GM18873 (cell line): ENCODE results near the gene STUB1.

Experiments
- ATAC-seq: cut with Tn5 transposase; IDR thresholded peaks from one replicate; pipeline ENCODE4 v1.9.1; 2021; ENCODE audit warnings: mild to moderate bottlenecking, moderate library complexity, moderate number of reproducible peaks; ENCODE audit not compliant: unreplicated experiment, low FRiP score

STUB1 gene

GRCh38 chr16:662597-662996, 17.6 kb upstream of the STUB1 start:
- ATAC-seq: no peak

- no peak for ATAC-seq
Measured at GRCh38 chr16:666572-666971, 13.6 kb upstream of the STUB1 start.

- ATAC-seq: no peak
Measured at GRCh38 chr16:667113-667779, 13.0 kb upstream of the STUB1 start.

- ATAC-seq: no peak
Measured at GRCh38 chr16:667780-668518, 12.3 kb upstream of the STUB1 start, which contains the start of gene RHOT2. Gene RHOT2, plus strand, starts transcription at chr16:668132. Its CDS starts 68 bp downstream, at chr16:668200.

GRCh38 chr16:668519-669171, 11.6 kb upstream of the STUB1 start:
- no peak for ATAC-seq

DNA sequence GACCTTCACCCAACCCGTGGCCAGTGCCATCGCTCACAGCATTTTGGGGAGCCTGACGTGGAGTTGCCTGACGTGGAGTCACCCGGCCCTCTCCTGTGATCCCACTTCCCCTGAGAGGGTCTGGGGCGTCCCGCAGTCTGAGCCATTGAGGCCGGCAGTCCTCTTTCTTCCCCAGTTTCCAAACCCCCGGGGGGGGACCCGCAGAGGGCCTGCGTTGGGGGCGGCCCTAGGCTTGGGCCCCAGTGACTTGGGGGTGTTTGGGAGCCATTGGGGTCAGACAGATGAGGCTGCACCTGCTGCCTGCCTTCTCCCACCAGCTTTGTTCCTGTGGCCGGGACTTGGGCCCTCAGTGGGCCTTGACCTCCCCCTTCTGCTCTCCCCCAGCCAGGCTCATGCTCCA, 10.5 kb upstream of the STUB1 start:
- no peak for ATAC-seq

DNA sequence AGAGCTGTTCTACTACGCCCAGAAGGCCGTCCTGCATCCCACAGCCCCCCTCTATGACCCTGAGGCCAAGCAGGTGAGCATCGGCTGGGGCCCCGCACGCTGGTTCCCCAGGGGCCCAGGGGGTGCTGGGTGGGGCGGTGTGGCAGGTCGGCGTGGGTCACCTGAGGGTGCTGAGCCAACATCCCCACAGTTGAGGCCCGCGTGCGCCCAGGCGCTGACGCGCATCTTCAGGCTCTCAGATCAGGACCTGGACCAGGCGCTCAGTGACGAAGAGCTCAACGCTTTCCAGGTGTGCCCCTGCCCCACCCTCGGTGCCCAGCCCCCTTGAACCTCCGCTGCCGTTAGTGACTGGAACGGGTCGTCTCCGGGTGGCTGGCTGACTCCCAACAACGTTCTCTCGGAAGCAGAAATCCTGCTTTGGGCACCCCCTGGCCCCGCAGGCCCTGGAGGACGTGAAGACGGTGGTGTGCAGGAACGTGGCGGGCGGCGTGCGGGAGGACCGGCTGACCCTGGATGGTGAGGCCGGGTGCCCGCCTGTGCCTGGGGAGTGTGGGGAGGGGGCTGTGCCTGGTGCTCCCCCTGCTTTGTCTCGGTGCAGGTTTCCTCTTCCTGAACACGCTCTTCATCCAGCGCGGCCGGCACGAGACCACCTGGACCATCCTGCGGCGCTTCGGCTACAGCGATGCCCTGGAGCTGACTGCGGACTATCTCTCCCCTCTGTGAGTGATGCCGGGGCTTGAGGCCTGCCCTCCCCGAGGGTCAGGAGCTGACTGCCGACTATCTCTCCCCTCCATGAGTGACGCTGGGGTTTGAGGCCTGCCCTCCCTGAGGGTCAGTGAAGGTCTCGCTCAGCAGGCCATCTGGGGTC, 9.5 kb upstream of the STUB1 start:
- ATAC-seq: no peak

- no peak for ATAC-seq
Measured at GRCh38 chr16:671353-672131, 8.7 kb upstream of the STUB1 start.

GRCh38 chr16:672371-672770, 7.8 kb upstream of the STUB1 start:
- ATAC-seq: no peak

GRCh38 chr16:672851-673250, 7.4 kb upstream of the STUB1 start:
- ATAC-seq: no peak

DNA sequence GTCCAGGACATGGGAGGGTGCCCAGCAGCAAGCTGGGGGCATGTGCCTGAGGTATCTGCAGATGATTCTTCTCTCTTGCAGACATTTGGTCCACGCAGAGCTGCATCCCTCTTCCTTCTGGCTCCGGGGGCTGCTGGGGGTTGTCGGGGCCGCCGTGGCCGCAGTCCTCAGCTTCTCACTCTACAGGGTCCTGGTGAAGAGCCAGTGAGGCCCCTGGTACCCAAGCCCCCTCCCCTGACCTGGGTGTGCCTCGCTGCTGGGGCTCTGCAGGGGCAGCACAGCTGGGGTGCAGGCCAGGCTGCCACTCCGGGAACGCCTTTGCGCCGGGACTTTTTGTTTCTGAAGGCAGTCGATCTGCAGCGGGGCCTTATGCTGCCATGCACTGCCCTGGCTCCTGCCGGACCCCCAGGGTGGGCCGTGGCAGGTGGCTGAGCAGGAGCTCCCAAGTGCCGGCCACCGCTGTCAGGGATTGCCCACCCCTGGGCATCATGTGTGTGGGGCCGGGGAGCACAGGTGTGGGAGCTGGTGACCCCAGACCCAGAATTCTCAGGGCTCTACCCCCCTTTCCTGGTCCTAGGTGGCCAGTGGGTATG, 6.7 kb upstream of the STUB1 start:
- no peak for ATAC-seq

- no peak for ATAC-seq
Measured at GRCh38 chr16:674214-674881, 5.9 kb upstream of the STUB1 start.

DNA sequence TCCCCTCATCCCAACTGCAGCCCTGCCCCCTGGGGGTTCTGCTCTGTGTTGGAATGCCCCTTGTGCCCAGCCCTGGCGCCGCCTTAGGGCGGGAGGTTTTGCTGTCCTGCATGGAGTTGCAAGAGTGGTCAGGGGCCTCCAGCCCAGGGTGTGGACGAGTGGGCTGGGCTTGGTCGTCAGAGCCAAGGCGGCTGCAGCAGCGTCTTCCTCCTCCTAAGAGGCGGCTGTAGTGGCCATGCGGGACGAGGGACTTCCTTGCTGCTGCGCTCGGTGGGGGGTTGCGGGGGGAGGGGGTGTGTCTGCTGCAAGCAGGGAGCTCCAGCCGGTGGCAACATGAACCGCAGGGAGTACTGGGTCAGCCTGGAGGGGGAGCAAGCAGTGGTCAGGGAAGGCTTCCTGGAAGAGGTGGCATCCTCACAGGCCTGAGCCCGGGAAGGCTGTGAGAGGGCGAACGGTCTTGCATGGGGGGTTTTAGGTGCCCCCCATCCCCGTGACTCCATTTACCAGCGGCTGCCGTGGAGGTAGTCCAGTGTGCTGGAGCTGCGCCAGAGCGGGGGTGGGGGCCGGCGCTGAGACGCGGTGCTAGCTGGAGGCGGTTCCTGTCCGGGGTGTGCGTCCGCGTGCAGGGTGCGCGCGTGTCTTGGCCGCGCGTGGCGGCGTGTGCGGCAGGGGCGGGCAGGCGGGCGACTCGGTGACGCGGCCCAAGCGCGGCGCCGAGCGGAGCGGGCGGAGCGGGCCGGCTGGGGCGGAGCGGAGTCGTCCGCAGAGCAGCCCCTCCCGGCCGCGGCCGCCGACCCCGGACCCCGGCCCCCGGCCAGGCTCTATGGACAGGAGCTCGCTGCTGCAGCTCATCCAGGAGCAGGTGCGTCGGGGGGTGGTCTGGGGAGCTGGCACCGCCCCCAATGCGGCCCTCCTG, 5.0 kb upstream of the STUB1 start, which contains the start of gene RHBDL1:
Gene RHBDL1 (plus strand): TSS at position 704 of the 916 bp plus-strand sequence. CDS start 120 bp downstream, at position 824.
- ATAC-seq: no peak

DNA sequence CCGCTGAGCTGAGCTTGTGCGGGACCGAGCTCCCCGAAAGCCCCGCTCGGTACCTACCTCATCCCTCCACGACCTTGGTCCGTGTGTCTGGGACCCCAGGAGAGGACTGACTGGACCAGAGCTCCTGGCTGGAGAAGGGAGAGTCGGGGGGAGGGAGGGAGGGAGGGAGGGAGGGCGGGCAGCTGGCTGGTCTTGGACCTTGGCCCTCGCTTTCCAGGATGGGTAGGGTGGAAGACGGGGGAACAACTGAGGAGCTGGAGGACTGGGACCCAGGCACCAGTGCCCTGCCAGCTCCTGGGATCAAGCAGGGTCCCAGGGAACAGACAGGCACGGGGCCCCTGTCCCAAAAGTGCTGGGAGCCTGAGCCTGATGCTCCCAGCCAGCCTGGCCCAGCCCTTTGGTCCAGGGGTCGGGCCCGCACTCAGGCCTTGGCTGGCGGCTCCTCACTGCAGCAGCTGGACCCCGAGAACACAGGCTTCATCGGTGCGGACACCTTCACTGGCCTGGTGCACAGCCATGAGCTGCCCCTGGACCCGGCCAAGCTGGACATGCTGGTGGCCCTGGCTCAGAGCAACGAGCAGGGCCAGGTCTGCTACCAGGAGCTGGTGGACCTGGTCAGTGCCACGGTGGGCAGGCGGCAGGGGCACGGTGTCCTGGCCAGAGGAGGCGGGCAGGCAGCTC, 4.2 kb upstream of the STUB1 start:
- ATAC-seq: no peak

DNA sequence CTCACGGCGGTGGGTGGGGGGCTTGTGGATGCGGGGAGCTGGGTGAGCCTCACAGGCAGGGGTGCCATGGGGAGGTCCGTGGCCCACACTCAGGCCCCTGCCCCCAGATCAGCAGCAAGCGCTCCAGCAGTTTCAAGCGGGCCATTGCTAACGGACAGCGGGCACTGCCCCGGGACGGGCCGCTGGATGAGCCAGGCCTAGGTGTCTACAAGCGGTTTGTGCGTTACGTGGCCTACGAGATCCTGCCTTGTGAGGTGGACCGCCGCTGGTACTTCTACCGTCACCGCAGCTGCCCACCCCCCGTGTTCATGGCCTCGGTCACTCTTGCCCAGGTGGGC, 3.7 kb upstream of the STUB1 start:
- no peak for ATAC-seq

GRCh38 chr16:676913-677312, 3.3 kb upstream of the STUB1 start:
- ATAC-seq: no peak
